ENCODE measurements around the gene TPH2.

TPH2 gene

DNA sequence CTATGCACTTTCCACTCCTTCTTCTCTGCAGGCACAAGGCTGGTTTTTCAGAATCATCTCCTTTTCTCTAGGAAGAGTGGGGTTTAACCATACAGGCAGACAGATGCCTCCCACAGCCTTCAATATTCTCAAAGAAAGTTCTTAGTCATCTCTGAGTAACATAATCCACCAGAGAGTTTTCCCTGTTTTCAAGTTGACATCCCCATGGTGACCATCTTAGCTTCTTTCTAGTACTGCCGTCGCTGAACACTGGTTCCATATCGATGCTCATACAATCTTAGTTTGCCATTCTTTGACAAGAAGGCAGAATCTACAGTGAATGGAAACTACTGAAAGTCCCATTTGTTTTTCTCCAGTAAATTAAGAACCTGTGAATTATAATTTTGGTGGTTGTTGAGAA lies 28.6 kb downstream of the TPH2 start:
- no peak for DNase-seq

DNA sequence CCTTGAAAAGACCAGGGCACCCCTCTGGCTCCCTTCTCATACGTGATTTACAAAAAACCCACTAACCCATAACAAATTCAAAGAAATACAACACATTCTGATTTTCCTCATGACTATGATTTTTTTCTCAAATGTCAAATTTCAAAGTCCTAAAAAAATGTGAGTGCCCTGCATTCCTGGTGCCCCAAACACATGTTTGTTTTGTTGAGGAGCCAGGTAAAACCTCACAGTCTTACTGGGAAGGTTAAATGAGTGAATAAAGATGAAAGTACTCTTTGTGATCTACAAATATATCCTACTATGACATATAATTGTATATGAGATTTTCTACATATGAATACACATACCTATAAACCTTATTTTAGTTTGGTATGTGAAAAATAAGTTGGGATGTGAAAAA lies 30.7 kb downstream of the TPH2 start:
- no peak for DNase-seq

DNA sequence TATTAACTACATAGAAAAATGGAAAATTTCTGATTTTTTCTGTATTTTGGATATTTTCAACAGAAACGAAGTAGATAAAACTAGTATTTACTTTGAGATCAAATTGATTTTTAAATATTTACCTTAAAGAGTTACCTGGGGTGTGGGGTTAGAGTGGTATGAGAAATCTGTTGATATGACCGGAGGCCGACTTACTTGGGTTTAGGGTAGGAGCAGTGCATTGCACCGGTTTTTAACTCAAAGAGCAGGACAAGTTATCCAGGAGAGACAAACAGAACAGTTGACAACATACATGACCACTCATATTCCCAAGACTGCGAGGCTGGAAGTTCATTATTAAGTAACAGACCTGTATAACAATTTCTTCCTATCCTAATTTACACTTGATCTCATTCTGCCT lies 31.4 kb downstream of the TPH2 start:
- DNase-seq = no peak

DNA sequence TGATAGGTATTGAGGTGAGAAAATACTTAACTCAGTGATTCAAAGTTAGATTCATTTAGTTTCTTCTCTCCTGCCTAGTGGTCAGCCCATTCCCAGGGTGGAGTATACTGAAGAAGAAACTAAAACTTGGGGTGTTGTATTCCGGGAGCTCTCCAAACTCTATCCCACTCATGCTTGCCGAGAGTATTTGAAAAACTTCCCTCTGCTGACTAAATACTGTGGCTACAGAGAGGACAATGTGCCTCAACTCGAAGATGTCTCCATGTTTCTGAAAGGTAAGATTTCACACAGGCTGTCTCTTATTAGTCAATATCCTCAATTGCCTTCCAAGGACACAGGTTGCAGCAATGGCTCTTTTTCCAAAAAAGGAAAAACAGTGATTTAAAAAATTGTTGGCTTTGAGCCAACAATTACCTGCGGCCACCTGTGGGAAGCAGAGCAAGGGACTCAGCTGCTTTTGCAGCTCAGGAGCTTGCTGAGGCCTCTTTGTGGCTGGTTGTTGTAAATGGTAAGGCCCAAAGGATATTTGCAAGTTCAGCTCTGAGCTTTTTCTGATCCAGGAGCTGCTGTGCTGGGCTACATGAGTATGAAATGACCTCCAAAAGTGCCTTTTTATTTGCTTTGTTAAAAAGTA lies 33.9 kb downstream of the TPH2 start:
- DNase-seq = no peak

DNA sequence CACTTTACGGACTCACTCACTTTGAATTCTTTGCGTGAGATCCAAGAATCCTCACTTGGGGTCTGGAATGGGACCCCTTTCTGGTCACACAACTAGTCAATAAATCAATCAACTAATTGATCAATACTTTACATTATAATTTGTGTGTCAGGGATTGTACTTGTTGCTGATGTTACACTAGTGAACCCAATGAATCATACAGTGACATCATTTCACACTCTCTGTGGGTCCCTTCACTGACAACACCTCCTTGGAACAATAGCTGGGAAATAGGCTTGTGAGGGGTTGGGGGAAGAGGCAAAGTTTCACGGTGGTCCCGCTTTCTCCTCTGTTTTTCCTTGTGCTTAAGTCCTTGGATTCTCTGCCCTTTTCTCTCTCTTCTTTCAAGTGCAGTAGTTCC lies 35.0 kb downstream of the TPH2 start:
- DNase-seq = no peak

DNA sequence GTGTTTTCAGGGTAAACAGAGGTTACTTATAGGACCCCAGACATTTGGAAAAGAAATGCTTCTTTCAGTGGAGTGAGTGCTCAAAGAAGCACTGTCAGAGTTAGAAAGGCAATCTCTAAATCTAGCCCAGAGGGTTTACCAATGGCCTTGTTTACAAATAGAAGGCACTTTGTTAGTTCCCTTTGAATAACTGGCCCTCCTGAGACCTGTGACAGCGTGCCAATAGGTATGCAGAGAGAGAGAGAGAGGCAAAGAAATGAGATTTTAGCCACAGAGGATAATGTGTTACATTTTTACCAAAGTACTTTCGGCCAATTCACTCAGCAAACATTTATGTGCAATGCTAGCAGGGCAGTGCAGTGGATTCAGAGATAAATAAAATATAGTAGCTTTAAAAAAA lies 41.9 kb downstream of the TPH2 start:
- no peak for DNase-seq

DNA sequence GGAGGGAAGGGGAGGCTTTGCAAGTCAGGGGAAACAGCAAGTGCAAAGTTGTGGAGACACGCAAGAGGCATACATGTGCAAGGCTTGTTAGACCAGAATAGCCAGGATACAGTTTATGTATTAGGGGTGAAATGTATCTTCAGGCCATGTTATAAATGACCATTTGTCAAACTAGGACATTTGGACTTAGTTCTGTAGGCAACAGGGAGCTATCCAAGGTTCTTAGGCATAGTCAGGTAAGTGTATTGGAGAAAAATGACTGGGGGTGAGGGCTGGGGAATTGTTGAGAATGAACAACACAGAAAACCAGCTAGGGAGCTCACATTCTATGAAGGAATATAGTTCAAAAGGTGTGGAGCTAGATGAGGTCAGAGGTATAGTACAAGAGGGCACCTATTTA lies 42.5 kb downstream of the TPH2 start:
- no peak for DNase-seq

DNA sequence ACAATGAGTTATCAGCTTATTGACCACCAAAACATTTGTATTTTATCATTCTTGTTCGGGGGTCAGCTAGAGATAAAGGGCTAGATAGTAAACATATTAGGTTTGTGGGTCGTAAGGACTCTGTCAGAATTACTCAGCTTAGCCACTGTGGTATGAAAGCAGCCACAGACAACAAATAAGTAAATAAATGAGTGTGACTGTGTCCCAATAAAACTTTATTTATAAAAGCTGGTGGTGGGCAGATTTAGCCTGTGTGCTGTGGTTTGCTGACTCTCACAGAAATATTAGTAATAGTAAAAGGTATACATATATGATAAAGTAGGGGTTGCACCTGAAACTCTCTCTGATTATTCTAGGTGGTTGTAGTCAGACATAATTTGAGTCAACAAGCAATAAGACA lies 56.1 kb downstream of the TPH2 start:
- DNase-seq = no peak

DNA sequence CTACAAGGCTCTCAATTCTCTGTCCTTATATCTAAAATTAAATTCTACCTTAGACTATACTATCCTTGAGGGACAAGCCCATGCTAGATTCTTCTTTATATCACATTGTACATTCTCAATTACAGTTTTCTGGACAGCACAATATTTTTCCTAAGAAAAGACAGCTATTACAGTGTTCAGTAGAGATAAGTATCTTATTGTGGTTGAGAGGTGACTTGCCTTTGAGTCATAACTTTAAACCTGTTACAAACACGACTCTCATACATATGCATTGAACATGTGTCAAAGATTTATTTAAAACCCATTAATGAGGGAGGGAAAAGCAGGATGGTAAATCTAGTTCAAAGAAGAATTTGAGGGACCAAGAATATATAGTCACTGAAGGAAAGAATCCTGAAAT lies 61.1 kb downstream of the TPH2 start:
- no peak for DNase-seq

DNA sequence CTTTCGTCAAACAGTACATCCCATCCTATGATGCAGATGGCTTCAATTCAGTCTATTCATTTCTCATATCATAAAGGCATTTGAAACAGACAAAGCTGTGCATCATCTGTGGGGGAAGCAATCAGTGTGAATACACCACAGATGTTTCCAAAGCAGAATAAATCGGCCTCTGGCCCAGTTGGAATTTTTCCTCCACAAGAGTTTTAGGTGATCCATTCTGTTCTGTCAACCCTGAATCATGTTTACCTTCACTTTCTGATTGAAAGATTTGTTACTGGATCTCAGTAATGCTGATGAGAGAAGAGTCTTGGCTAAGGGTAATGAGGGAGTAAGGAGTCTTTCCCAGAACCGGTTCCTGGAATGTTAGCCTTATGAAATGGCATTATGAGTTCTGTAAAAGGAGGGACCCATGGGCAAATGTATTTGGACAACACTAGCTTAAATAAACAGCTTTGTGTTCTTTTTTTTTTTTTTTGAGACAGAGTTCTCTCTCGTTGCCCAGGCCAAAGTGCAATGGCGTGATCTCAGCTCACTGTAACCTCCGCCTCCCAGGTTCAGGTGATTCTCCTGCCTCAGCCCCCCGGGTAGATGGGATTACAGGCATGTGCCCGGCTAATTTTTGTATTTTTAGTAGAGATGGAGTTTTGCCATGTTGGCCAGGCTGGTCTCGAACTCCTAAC lies 62.5 kb downstream of the TPH2 start:
- no peak for DNase-seq

DNA sequence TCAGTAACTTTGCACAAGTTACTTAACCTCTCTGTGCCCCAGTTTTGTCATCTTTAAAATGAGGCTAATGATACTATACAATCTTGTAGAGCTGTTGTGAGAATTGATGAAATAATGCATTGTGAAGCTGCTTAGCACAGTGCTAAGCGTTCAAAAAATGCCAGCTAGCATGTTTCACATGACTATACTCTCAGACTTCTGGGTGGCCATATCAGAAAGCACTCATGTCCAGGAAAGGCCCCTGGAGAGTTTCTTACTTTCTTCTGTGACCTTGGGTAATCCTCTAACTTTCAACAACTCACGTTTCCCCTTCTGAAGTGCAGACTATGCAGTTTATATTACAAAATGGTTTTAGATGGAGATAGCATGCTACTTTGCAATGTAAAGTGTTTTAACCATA lies 68.1 kb downstream of the TPH2 start:
- no peak for DNase-seq

DNA sequence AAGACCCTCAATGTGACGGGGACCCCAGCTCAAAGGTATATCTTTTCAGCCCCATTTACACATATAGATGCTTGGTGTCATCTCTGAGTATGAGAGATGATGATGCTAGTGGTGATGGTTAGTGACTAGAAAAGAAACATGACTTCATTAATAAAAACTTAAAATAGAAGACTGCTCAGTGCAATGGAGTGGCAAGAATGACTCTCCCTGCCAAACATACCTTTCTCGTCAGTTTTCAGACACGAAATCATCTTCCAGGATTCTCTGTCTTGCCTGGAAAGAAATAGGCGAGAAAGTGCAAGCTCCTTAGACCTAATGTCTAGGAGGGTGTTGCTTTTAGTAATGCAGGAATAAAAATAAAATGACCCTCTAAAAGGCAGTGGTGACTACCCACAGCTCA lies 71.7 kb downstream of the TPH2 start:
- no peak for DNase-seq

DNA sequence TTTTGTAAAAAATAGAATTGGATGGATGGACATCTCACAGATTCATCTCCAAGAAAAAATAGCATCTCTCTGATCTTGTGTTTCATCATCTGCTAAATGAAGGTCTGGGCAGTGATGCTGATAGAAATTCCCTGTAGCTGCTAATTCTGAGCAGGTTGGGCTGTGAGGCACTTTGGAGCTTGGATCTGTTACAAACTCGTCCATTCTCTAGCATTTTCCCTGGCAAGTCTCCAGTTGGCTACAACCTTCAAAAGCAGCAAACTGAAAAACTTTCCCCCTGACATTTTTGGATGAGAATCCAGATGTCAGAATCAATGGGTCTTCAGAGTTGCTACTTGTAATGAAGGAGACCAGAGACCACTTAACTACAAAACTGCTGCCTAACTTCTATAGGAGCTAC lies 72.7 kb downstream of the TPH2 start:
- no peak for DNase-seq

DNA sequence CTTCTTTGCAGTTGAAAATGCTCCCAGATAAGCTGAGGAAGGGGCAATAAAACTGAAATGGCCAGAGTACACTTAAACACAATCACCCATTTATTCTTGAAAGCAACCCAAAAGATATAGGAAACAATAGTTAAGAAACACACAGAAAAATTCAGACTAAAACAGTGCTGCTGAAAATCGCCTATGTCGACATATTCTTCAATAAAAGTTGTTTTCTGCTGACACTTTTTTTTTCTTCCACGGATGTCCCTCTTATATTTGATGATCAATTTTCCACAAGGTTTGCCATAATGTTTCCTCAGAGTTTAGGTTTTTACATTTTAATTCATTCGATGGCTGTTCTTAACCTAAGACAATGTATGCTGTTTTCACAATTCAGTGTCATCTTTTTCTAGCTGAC lies 74.2 kb downstream of the TPH2 start:
- no peak for DNase-seq

DNA sequence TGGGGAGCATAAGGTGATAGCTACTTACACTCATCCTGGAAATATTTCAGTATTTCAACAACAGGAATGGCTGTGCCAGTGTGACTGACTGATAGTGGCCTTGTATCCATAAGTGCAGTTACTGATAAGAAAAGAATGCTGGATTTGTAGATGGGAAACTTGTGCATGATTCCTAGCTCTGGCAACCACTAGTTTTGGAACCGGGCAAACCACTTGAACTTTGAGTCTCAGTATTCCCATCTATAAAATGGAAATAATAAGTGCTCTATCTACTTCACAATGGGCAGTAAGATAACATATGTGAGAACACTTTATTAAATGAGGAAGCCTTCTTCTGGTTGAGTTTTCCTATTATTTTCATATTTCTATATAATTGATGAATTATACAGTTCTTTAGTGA lies 77.2 kb downstream of the TPH2 start:
- no peak for DNase-seq

DNA sequence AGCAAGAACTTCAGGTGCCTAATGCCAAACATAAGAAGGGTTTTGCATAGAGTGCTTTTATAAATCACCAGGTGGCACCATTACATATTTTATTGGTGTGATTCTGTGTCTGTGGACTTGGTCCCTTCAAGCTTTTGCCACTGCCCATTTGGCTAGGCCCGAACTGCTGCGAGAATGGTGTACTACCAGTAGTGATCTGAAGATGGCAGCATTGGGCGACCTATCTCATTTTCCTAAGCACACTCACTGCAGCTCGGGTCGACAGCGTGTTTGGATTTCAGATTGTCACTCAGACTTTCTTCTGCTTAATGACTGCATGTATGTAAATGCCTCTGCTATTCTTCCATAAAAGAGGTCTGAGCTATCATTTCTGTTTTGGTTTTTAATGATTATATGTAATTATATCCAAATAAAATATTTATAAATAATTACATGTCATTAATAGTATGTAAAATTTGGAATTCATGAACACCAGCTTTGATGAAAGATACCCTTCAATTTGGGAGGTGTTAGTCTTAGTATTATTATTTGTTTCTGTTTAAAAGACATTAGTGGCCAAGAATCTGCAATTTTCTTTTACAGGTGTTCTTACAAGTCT lies 78.5 kb downstream of the TPH2 start:
- peak; percentile 61 for DNase-seq

DNA sequence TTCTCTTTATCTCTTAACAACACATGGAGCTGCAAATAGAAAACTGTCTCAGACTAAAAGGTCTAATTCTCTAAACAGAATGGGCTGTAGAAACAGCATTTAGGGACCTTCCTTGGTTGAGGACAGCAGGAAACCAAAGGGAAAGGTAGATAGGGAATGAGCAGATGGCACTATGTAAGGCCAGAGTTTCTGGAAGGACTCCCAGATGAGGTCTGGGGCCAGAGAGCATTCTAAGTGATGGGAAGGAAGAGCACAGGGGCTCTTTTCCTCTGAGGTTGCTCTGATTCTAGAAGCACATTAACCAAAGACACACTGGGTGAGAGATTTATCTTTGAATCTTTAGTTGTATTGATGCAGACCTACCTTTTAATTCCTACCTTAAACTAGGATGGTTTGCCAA lies 79.4 kb downstream of the TPH2 start:
- no peak for DNase-seq

DNA sequence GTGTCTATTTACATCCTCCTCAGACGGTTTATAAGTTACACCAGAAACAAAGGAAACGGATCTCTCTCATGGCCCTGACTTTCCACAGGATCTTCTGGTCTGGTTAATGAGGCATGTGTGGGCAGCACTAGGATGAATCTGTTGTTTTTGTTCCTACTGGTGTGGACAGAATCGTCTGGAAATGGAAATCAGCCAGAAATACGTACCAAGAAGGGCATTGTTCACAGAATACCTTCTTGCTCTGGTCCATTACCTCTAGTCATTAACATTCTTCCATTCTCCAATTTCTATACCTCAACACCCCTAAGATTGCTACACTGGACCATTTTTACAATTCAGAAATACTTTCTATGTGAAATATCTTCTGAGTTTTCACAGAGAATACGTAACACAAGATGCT lies 86.0 kb downstream of the TPH2 start:
- DNase-seq = no peak

DNA sequence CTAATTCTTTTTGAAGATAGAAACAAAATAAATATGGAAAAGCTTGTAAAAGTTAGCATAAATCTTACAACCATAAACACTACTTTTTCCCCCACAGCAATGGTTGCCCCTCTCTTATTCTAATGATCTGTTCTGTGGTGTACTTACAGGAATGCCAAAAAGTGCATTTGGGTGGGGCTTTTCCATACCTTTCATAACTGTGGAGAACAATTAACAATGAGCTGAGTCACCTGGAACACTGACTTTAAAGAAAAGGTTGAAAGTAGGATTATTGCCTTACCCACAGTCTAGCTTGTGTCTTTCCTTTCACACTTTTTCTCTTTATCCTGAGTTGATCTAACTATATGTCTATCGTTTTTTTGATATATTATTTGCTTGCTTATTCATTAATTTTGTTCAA lies 86.9 kb downstream of the TPH2 start:
- DNase-seq = no peak

DNA sequence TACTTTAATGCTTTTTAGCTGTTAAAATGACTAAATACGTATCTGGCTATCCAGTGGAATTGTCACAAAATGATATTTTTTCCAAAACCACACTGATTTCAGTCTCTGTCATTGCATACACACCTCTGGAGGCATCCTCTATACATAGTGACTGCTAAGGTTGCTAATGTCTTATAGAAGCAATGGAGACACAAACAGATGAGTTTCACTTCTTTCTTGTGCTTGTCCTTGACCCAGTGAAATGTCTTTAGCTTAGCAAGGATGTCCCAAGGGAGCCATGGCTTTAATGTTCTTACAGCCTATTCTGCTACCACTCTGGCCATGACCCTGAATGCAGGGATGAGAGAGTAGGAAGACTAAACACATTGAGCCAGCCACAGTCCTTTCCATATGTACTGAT lies 90.3 kb downstream of the TPH2 start:
- DNase-seq = no peak

DNA sequence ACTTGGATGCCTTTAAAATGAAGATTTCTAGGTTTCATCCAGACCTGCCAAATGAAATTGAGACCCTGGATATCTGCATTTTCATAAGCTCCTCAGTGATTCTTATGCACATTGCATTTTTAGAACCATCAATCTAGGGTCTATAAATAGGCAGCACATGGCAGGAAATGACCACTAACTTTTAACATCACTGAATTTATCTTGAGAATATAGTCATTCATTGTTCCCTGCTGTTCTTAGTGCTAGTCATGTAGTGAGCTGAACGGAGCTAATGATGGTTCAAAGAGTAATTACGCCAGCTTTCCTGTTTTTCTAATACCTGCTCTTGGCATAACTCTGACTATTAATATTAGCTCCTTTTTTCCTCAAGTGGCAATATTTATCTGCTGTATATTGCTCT lies 91.6 kb downstream of the TPH2 start:
- no peak for DNase-seq

DNA sequence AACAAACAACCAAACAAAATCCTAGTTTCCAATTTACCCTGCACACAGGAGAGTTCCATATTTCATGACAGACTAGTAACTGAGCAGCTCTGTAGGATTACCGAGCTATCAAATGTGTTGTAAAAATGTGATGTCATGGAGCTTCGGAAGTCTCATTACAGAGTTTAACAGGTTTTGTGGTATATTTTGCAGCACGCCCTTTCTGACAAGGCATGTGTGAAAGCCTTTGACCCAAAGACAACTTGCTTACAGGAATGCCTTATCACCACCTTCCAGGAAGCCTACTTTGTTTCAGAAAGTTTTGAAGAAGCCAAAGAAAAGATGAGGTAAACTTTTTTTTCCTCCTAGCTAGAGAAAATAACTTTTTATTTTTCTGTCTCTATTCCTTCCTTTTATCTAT lies 92.4 kb downstream of the TPH2 start:
- no peak for DNase-seq

DNA sequence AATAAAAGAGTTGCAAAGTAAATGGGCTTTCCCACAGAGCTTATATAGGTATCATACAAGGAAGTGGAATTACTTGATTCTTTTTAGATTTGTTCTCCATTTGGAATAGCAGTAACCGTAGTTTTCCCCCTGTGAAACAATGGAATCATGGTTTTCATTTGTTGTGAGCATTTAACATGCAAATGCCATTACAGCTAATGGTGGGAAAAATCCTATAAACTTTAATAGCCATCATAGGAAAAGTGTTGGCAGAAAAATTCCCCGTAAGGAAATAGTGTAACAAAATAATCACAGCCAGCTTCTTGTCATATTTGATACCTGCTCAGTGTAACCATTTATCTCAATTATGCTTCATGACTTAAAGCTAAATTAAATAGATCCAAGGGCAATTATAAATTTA lies 95.3 kb downstream of the TPH2 start:
- DNase-seq = no peak

DNA sequence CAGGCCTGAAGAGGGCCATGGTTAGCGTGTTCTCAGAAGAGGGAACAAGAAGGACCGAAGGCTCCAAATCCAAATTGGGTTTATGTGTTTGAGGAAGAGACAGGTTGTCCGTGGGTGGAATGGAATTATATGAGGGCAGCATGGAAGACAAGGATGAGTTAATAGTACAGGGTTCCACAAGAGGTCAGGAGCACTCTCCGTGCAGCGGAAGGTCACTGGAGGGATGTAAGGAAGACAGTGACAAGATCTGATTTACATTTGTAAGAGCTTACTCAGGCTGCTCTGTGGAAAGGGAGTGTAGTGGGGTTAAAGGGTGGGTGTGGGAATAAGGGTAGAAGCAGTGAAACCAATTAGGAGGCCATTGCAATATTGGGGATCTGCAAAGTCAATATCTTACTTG lies 97.0 kb downstream of the TPH2 start:
- DNase-seq = no peak

DNA sequence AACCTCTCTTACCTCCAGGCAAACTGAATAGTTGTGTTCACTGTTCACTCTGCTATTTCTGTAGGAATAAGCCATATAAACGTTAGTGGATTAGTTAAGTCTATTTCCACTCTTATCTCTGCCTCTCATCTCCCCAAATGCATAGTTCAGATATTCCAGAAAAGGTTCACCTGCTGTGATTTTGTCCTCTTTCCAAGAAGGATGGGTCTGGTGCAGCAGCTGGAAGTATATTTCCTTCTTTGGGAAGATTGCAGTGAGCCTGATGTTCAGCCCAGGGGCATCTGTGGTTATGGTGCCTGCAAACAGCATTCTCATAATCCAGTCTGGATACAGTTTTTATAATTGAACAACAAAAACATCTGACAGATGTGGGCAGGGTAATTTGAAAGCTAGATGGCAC lies 97.7 kb downstream of the TPH2 start:
- no peak for DNase-seq
